Measurements from ENCODE around the gene POU2AF3.

DNA sequence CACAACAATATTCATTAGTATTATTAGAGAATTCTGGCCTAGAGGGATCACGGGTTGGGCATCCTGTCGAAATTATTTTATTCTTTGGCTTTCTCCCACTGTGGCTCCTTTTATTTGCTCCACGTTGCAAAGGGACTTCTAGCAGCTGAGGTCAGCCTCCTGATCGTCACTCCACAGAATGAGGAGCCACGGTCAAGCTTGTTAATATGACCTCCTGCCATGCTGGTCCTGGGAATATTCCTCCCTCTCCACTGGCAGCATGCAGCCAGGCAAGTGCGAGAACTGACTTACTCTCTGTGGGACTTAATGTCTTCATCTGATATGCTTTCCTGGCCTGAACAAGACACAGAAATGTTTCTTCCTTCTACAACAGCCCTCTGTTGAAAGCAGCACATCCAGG lies 20.9 kb downstream of the POU2AF3 start:
- TF ChIP-seq CTCF (IDR thresholded peaks at IDR 0.05) = no peak
- TF ChIP-seq POLR2A (IDR thresholded peaks at IDR 0.05) = no peak
